Lower lobe of right lung (tissue), 2 donors: ENCODE data around the gene MAPK7. TPM values are rescaled to one million over a fixed set of nuclear protein-coding genes. Genes with fewer than 3 reads are reported as not detected.
A peak's percentile ranks its signal among the peaks of the same experiment; 100 is the strongest.

Experiments used
- ATAC-seq, 2 donors: fragments of 200-7000 bp; cut with Tn5 transposase; one replicate each; pipeline ENCODE4 v1.9.1; 2020 to 2022; ENCODE audit warnings: mild to moderate bottlenecking in 2 of 2, moderate library complexity in 2 of 2
- DNase-seq: peaks from one replicate; pipeline ENCODE4 v3.0.0-alpha.2; 2020
- H3K27ac ChIP-seq: fragments of 200-600 bp; one replicate; pipeline ENCODE4 v1.8.0; 2022
- H3K27me3 ChIP-seq: fragments of 200-600 bp; one replicate; pipeline ENCODE4 v1.8.0; 2022; ENCODE audit warnings: low read depth
- H3K36me3 ChIP-seq: fragments of 200-600 bp; one replicate; pipeline ENCODE4 v1.8.0; 2022; ENCODE audit warnings: mild to moderate bottlenecking
- H3K4me1 ChIP-seq: fragments of 200-600 bp; one replicate; pipeline ENCODE4 v1.8.0; 2022
- H3K4me3 ChIP-seq: fragments of 200-600 bp; one replicate; pipeline ENCODE4 v1.8.0; 2022; ENCODE audit warnings: mild to moderate bottlenecking
- H3K9me3 ChIP-seq: fragments of 200-600 bp; one replicate; pipeline ENCODE4 v1.8.0; 2022
- intact Hi-C: fragments of 100-400 bp; cut with DNase I; formaldehyde crosslinking; loops from one replicate; pipeline ENCODE4 v1.11.0; 2022
- total RNA-seq: library from RNA; stranded (reverse); fragmentation: NEBNext Ultra II Directional; extraction: Animal tissue kit (Norgen Biotek cat#: 25700); gene quantifications from one replicate; pipeline ENCODE4 v1.2.1, GENCODE V29; 2021
- TF ChIP-seq, protein P1 (sequence below): fragments of 200-600 bp; IDR thresholded peaks from one replicate; pipeline ENCODE4 v1.8.0; 2022; ENCODE audit warnings: antibody characterized with exemption, mild to moderate bottlenecking
- donor health status: DM: no; HTN: yes; CAD: no; lungs with severe emphysema.

The MAPK7 gene
- total RNA-seq, 1 donor from 2014 or later: 22.2 TPM

DNA sequence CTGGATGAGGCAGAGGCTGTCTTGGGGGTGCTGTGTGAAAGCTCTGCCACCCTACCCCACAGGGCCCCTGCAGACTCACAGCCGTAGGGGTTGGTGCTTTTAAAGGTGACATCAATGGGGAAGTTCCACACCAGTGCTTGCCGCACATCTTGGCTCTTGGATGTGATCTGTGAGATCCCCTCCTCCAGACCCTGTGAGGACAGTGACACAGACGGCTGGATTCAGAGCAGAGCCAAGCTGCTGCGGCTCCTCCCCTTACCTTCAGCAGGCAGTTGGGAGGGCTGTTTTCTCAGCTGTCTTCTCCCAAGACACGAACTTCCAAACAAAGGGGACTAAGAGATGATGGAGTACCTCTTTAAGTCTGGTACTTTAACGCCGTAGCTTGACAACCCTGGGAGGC lies 20.5 kb upstream of the MAPK7 start:
- intact Hi-C loops: no loop called here
- TF ChIP-seq, protein P1, sequence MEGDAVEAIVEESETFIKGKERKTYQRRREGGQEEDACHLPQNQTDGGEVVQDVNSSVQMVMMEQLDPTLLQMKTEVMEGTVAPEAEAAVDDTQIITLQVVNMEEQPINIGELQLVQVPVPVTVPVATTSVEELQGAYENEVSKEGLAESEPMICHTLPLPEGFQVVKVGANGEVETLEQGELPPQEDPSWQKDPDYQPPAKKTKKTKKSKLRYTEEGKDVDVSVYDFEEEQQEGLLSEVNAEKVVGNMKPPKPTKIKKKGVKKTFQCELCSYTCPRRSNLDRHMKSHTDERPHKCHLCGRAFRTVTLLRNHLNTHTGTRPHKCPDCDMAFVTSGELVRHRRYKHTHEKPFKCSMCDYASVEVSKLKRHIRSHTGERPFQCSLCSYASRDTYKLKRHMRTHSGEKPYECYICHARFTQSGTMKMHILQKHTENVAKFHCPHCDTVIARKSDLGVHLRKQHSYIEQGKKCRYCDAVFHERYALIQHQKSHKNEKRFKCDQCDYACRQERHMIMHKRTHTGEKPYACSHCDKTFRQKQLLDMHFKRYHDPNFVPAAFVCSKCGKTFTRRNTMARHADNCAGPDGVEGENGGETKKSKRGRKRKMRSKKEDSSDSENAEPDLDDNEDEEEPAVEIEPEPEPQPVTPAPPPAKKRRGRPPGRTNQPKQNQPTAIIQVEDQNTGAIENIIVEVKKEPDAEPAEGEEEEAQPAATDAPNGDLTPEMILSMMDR: no peak

GRCh38 chr17:19359151-19359550 lies 19.1 kb upstream of the MAPK7 start:
- TF ChIP-seq, protein P1: no peak
- Histone ChIP-seq H3K27me3 (no peaks in the 10 kb centered on the region), H3K36me3 (no peaks in the 10 kb centered on the region), H3K9me3 (no peaks in the 10 kb centered on the region), H3K4me3 (no peak overlapping the region), H3K4me1 (peaks cover 13% of the 10 kb centered on the region), H3K27ac (no peak overlapping the region)
- DNase-seq (no peak), ATAC-seq (no peak)
- intact Hi-C loops: no loop called here

More for the DNA sequence above, 20.5 kb upstream of the MAPK7 start:
- no peak for DNase-seq
- Histone ChIP-seq H3K36me3 (no peaks in the 10 kb centered on the region), H3K4me1 (peaks cover 7% of the 10 kb centered on the region), H3K27me3 (no peaks in the 10 kb centered on the region), H3K27ac (no peak overlapping the region), H3K4me3 (no peak overlapping the region), H3K9me3 (no peaks in the 10 kb centered on the region)
- no peak for ATAC-seq

DNA sequence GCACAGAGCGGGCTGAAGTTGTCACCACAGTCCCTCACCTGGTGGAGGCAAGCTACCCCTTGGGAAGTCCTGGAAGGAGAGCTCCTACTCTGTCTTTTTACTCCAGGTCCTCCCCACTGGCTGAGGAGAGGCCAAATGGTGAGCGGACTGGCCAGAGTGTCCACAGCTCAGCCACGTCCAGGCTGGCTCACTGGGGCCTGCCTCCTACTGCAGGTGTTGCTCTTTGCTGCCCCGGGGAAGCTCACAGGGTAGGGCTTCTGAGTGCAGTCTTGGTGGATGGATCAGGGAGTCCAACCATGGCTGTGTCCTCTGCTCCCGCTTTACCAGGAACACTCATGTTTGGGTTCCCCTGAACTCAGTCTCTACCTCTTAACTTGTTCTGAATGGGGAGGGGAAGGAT lies 18.4 kb upstream of the MAPK7 start:
- no peak overlapping the region for H3K4me3 ChIP-seq
- intact Hi-C loops: no loop called here
- H3K9me3 ChIP-seq: no peaks in the 10 kb centered on the region
- TF ChIP-seq, protein P1: no peak
- H3K27me3 ChIP-seq: no peaks in the 10 kb centered on the region
- H3K4me1 ChIP-seq: peaks cover 13% of the 10 kb centered on the region
- H3K27ac ChIP-seq: no peak overlapping the region
- no peak for DNase-seq
- ATAC-seq: no peak
- no peaks in the 10 kb centered on the region for H3K36me3 ChIP-seq

DNA sequence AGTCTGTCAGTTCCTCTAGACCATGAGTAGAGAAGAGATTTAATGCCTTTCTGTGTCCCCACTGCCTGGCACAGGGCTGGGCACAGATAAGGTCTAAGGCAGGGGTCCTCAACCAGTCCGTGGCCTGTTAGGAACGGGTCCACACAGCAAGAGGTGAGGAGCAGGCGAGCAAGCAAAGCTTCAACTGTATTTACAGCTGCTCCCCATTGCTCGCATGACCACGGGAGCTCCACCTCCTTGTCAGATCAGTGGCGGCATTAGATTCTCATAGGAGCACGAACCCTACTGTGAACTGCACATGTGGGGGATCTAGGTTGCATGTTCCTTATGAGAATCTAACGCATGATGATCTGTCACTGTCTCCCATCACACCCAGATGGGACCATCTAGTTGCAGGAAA lies 17.5 kb upstream of the MAPK7 start:
- peaks cover 13% of the 10 kb centered on the region for H3K4me1 ChIP-seq
- TF ChIP-seq, protein P1: no peak
- no peak for ATAC-seq
- no peak overlapping the region for H3K27ac ChIP-seq
- DNase-seq: no peak
- H3K36me3 ChIP-seq: no peaks in the 10 kb centered on the region
- H3K9me3 ChIP-seq: no peaks in the 10 kb centered on the region
- no peak overlapping the region for H3K4me3 ChIP-seq
- intact Hi-C loops: no loop called here
- no peaks in the 10 kb centered on the region for H3K27me3 ChIP-seq

DNA sequence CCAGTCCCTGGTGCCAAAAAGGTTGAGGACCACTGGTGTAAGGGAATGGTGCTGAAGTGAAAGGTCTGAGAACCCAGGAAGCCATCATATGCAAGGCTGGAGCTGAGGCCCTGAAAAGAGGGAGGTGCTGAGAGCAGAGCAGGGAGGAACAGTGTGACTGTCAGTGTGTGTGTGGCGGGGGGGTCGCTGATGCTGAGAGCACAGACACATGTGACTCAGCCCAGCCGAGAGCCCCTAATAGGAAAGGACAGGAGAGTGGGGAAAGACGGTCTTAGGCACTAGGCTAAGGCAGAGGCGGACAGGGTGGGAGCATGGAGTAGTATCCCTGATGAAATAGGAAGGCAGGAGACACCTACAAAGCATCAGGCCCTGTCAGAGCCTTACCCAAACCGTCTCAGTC lies 17.0 kb upstream of the MAPK7 start:
- H3K27ac ChIP-seq: no peak overlapping the region
- TF ChIP-seq, protein P1: no peak

GRCh38 chr17:19361944-19362276 lies 16.4 kb upstream of the MAPK7 start:
- H3K27me3 ChIP-seq: no peaks in the 10 kb centered on the region
- DNase-seq (no peak), ATAC-seq (no peak)
- no peaks in the 10 kb centered on the region for H3K36me3 ChIP-seq
- peak overlapping the region; percentile 83 for H3K27ac ChIP-seq
- intact Hi-C loops: no loop called here
- H3K4me1 ChIP-seq: peaks cover 13% of the 10 kb centered on the region
- H3K4me3 ChIP-seq: peak overlapping the region; percentile 82
- TF ChIP-seq, protein P1: no peak
- H3K9me3 ChIP-seq: no peaks in the 10 kb centered on the region

More for the DNA sequence above, 17.0 kb upstream of the MAPK7 start:
- Histone ChIP-seq H3K36me3 (no peaks in the 10 kb centered on the region), H3K4me3 (peak overlapping the region; percentile 82), H3K27me3 (no peaks in the 10 kb centered on the region), H3K9me3 (no peaks in the 10 kb centered on the region), H3K4me1 (peaks cover 13% of the 10 kb centered on the region)
- intact Hi-C loops: no loop called here
- ATAC-seq: no peak
- DNase-seq: no peak
